Urinary bladder (tissue), 4 donors: ENCODE data around the gene TCF15. TPM values are rescaled to one million over a fixed set of nuclear protein-coding genes. Genes with fewer than 3 reads are reported as not detected.
"Not testable (repeated sequence)": the region's sequence is repeated elsewhere in the genome, so short reads cannot be mapped to it uniquely, and the experiment has no call there.

Experiments used
- DNase-seq: peaks from one replicate; pipeline ENCODE4 v3.0.0-alpha.2; 2015; ENCODE audit errors: extremely low spot score
- H3K27ac ChIP-seq: one replicate; pipeline ENCODE4 v1.5.1; 2013; ENCODE audit warnings: low read depth, mild to moderate bottlenecking, moderate library complexity
- H3K36me3 ChIP-seq: one replicate; pipeline ENCODE4 v1.6.1; 2013; ENCODE audit warnings: mild to moderate bottlenecking, moderate library complexity; ENCODE audit not compliant: insufficient read depth
- H3K4me1 ChIP-seq: one replicate; pipeline ENCODE4 v1.6.1; 2013; ENCODE audit warnings: mild to moderate bottlenecking, moderate library complexity; ENCODE audit not compliant: insufficient read depth
- H3K4me3 ChIP-seq: one replicate; pipeline ENCODE4 v1.5.1; 2013; ENCODE audit warnings: low read depth, low read length
- WGBS: extraction: QIAGEN DNeasy Blood & Tissue Kit; methylation state at CpG from one replicate; pipeline ENCODE4 v1.1.7; 2013; 5-methylcytosine and 5-hydroxymethylcytosine counted together
- polyA plus RNA-seq: library from polyadenylated mRNA; stranded (reverse); fragments of 200-250 nt; gene quantifications from one replicate; pipeline ENCODE4 v1.2.3, GENCODE V29; 2013
- total RNA-seq: library from RNA; depleted of rRNA; stranded (reverse); fragments of >200 nt; gene quantifications from one replicate; pipeline ENCODE4 v1.2.3, GENCODE V29; 2014
- donor health status: healthy with polysubstance abuse.
- donor health status: healthy.

The TCF15 gene
- total and polyA plus RNA-seq, 2 donors, result 0.42 to 0.65 TPM

DNA sequence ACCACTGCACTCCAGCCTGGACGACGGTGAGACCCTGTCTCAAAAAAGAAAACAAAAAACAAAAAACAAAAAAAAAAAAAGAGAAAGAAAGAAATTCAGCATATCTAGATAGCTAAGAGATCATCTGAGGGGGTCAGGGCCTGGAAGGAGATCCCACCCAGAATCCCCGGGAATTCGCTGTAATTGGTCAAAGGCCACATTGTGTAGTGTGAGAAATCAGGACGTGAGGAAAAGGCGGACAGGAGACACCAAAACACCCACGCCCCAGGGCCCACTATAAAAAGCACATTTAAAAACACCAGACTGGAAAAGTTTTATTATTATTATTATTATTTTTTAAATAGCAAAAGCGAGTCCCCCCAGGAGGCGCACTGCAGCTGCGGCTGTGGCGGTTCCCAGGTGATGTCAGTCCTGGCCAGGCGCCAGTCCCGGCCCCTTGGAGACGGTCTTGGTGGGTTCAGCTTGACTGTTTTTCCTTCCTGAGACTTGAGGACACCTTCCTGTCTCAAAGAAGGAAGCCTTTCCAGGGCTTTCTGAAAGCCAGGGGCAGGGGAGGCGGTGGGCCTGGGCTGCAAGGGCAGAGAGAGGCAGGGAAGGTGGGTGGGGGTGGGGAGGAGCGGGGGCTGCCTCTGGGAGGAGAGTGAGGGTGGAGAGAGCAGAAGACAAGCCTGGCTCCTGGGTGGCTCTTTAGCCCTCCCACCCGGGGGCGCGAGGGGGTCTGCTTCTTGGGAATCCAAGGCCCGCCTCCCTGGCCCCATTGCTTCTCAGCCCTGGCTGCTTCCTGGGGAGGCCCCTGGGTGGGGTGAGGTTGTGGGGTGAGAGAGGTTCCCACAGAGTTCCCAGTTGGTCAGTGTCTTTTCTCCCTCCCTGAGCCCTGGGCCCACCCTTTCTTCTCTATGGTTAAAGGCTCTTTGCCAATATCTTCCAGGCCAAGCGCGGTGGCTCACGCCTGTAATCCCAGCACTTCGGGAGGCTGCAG, 14.5 kb downstream of the TCF15 start:
- no peak overlapping the region for H3K27ac ChIP-seq
- no peaks in the 10 kb centered on the region for H3K36me3 ChIP-seq
- WGBS, result 45% methylated on average over 24 of the region's 24 CpGs
- peak; percentile 48 for DNase-seq
- H3K4me1 ChIP-seq, result no peaks in the 10 kb centered on the region
- H3K4me3 ChIP-seq, result no peak overlapping the region

GRCh38 chr20:592506-592905, 17.6 kb downstream of the TCF15 start:
- Histone ChIP-seq H3K4me1 (no peaks in the 10 kb centered on the region), H3K4me3 (no peak overlapping the region), H3K36me3 (no peaks in the 10 kb centered on the region), H3K27ac (no peak overlapping the region)
- 88% methylated on average over 7 of the region's 7 CpGs for WGBS
- no peak for DNase-seq

DNA sequence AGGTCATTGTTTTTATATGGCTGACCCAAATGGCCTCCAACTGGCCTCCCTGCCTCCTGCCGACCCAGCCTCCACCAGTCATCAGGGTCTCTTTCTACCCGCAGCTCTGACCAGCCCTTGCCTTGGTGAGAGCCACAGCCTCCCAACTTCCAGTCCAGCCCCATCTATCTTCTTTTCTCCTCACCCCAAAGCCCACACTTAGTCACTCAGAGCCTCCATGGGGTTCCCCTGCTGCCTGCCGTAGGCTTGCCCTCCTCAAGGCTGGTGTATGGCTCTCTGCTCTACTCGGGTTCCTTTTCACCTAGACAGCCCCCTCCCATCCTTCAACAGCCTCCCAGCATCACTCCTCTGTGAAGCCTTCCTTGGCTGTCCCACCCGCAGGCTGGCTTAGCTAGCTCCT, 18.2 kb downstream of the TCF15 start:
- 83% methylated on average over 5 of the region's 5 CpGs for WGBS
- Histone ChIP-seq H3K4me1 (no peaks in the 10 kb centered on the region), H3K4me3 (no peak overlapping the region), H3K27ac (no peak overlapping the region), H3K36me3 (no peaks in the 10 kb centered on the region)
- no peak for DNase-seq

DNA sequence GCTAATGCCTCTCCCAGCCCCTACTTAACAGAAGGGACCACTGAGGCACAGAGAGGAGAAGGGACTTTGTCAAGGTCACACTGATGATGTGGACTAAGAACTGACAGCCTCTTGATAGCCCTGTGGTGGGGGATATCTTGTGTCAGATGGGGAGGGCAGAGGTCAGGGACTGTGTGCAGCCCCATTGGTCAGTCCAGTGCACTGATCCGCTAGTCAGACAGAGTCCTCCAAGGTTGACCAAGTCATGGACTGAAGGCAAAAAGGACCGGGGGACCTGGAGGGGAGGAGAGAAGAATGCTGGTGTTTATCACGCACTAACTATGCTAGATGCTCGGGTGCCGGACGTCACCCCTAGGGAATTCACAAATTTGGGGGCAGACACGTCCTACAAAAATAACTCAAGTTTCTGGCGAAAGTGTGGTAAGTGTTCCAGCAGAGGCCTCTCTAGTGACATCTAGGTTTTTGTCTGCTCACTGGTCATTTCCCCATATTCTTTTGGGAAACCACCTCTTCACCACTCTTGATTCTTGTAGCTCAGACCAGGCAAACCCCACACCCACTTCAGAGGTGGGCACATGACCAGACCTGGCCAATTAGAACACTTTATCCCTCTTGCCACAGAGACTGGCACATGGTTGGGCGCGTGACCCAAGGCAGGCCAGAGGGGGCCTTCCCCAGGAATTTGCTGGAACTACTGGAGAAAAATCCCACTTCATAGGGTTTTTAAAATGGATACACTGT, 21.0 kb downstream of the TCF15 start:
- no peak for DNase-seq
- Histone ChIP-seq H3K4me1 (no peaks in the 10 kb centered on the region), H3K36me3 (no peaks in the 10 kb centered on the region), H3K4me3 (no peak overlapping the region), H3K27ac (no peak overlapping the region)
- WGBS, result 81% methylated on average over 10 of the region's 10 CpGs

DNA sequence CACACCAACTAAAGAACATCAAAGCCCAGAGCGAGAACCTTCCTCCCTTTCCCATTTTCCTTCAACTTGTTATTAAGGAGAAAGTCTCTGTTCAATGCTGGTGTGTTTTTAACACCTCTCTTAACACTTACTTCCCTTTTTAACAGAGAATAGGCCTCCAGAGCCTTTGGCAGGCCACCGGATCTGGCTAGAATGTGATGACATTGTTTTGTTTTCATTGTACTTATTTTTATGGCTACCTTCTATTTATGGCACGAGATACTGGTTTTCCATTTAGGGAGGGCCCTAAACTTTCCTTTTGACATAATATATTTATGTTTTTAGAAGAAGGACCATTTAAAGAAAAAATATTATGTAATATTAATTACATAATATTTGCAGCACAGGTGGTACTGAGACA, 21.6 kb downstream of the TCF15 start:
- H3K4me3 ChIP-seq, result no peak overlapping the region
- H3K27ac ChIP-seq, result no peak overlapping the region
- no peaks in the 10 kb centered on the region for H3K4me1 ChIP-seq
- no peak for DNase-seq
- 33% methylated on average over 3 of the region's 3 CpGs for WGBS
- H3K36me3 ChIP-seq, result no peaks in the 10 kb centered on the region

- H3K4me3 ChIP-seq, result no peak overlapping the region
- 59% methylated on average over 7 of the region's 7 CpGs for WGBS
- no peak for DNase-seq
- no peaks in the 10 kb centered on the region for H3K4me1 ChIP-seq
- no peak overlapping the region for H3K27ac ChIP-seq
- H3K36me3 ChIP-seq, result no peaks in the 10 kb centered on the region
Observed at GRCh38 chr20:584971-585301, 25.2 kb downstream of the TCF15 start.

- Histone ChIP-seq H3K27ac (no peak overlapping the region), H3K36me3 (no peaks in the 10 kb centered on the region), H3K4me1 (no peaks in the 10 kb centered on the region), H3K4me3 (no peak overlapping the region)
- no peak for DNase-seq
- 68% methylated on average over 8 of the region's 8 CpGs for WGBS
Observed at GRCh38 chr20:584161-584970, 25.7 kb downstream of the TCF15 start.

DNA sequence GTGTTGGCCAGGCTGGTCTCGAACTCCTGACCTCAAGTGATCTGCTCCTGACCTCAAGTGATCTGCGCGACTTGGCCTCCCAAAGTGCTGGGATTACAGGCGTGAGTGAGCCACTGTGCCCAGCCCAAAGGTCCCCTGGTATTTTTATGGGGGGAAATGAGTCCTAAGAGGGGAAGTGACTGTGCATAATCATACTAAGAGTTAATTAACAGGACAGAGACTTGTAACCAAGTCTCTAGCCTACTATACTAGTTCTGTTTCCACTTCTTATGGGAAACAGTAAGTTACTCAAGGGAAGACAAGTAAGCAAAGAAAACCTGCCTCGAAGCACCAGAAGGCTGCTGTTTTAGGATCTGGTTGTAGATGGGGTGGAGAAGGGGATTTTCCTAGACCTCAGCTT, 27.9 kb downstream of the TCF15 start:
- no peak overlapping the region for H3K27ac ChIP-seq
- no peak overlapping the region for H3K4me3 ChIP-seq
- WGBS, result 54% methylated on average over 5 of the region's 5 CpGs
- H3K36me3 ChIP-seq, result no peaks in the 10 kb centered on the region
- no peaks in the 10 kb centered on the region for H3K4me1 ChIP-seq
- DNase-seq, result no peak

DNA sequence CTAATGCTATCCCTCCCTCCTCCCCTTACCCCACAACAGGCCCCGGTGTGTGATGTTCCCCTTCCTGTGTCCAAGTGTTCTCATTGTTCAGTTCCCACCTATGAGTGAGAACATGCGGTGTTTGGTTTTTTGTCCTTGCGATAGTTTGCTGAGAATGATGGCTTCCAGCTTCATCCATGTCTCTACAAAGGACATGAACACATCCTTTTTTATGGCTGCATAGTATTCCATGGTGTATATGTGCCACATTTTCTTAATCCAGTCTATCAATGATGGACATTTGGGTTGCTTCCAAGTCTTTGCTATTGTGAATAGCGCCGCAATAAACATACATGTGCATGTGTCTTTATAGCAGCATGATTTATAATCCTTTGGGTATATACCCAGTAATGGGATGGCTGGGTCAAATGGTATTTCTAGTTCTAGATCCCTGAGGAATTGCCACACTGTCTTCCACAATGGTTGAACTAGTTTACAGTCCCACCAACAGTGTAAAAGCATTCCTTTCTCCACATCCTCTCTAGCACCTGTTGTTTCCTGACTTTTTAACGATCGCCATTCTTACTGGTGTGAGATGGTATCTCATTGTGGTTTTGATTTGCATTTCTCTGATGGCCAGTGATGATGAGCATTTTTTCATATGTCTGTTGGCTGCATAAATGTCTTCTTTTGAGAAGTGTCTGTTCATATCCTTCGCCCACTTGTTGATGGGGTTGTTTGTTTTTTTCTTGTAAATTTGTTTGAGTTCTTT, 31.0 kb downstream of the TCF15 start:
- H3K27ac ChIP-seq, DNase-seq, H3K4me3 ChIP-seq, H3K36me3 ChIP-seq, H3K4me1 ChIP-seq: not testable (repeated sequence)
- 80% methylated on average over 7 of the region's 8 CpGs for WGBS

DNA sequence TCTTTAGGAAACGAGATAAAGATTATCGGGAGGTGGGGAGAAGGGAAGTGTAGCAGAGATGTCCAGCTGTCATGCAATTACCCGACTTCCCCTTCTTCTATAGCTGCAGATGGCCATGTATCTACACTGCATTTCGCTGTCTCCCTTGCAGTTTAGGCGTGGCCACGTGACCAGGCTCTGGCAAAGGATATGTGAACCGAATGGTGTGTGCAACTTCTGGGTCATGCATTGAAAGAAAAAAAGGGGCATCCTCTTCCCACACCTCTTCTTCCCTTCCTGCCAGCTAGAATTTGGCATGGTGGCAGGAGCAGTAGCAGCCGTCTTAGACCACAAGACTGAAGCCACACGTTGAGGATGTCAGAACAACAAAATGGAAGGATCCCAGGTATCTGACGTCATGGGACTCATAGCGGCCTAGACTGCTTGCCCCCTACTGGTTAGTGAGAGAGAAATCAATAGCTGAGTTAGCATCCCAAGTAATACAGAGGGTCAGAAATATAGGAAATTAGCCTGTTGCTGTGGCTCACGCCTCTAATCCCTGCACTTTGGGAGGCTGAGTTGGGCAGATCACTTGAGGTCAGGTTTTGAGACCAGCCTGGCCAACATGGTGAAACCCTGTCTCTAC, 32.8 kb downstream of the TCF15 start:
- Histone ChIP-seq H3K4me1 (no peaks in the 10 kb centered on the region), H3K36me3 (no peaks in the 10 kb centered on the region), H3K4me3 (no peak overlapping the region), H3K27ac (no peak overlapping the region)
- no peak for DNase-seq
- WGBS, result 64% methylated on average over 12 of the region's 12 CpGs

GRCh38 chr20:576156-576555, 34.0 kb downstream of the TCF15 start:
- Histone ChIP-seq H3K36me3 (no peaks in the 10 kb centered on the region), H3K27ac (no peak overlapping the region), H3K4me3 (no peak overlapping the region), H3K4me1 (no peaks in the 10 kb centered on the region)
- DNase-seq, result no peak
- 58% methylated on average over 3 of the region's 3 CpGs for WGBS

DNA sequence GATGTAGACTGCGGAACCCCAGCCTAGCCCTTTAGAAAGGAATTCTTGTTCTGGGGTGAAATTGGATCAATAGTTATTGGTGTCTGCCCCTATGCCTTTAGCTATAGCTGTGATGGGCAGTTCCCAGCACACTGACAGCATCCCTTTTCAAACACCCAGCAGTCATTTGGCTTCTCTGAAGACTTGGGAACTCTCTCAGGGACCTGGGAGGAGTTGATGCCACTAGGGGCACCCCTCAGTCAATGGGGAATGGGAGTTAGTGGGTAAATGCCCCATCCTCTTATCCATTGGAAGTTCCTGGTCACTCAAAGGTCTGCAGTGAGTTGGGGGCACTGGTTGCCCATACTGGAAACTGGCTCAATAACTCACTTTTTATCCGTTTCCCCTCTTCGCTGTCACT, 34.9 kb downstream of the TCF15 start:
- Histone ChIP-seq H3K36me3 (no peaks in the 10 kb centered on the region), H3K4me1 (no peaks in the 10 kb centered on the region), H3K27ac (no peak overlapping the region), H3K4me3 (no peak overlapping the region)
- no peak for DNase-seq
- WGBS, result 88% methylated on average over 3 of the region's 3 CpGs
